GM12874 (cell line): ENCODE data around the gene MLLT1.
A peak's percentile ranks its signal among the peaks of the same experiment; 100 is the strongest.

Source experiments
- TF ChIP-seq, protein P1 (sequence below): IDR thresholded peaks from 2 replicates; pipeline ENCODE4 v1.5.1; 2011; ENCODE audit warnings: low read depth, mild to moderate bottlenecking, control low read depth, low read length, moderate library complexity; ENCODE audit not compliant: insufficient read depth

The MLLT1 gene

DNA sequence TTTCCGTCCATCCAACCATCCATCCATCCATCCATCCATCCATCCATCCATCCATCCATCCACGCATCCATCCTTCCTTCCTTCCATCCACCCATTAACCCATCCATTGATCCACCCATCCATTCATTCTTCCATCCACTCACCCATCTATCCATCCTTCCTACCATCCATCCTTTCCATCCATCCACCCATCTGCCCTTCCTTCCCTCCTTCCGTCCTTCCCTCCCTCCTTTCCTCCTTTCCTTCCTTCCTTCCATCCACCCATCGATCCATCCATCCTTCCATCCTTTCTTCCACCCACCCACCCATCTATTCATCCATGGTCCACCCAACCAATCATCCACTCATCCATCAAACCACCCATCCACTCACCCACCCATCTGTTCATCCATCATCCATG is 70.1 kb downstream of the MLLT1 start:
- TF ChIP-seq, protein P1, sequence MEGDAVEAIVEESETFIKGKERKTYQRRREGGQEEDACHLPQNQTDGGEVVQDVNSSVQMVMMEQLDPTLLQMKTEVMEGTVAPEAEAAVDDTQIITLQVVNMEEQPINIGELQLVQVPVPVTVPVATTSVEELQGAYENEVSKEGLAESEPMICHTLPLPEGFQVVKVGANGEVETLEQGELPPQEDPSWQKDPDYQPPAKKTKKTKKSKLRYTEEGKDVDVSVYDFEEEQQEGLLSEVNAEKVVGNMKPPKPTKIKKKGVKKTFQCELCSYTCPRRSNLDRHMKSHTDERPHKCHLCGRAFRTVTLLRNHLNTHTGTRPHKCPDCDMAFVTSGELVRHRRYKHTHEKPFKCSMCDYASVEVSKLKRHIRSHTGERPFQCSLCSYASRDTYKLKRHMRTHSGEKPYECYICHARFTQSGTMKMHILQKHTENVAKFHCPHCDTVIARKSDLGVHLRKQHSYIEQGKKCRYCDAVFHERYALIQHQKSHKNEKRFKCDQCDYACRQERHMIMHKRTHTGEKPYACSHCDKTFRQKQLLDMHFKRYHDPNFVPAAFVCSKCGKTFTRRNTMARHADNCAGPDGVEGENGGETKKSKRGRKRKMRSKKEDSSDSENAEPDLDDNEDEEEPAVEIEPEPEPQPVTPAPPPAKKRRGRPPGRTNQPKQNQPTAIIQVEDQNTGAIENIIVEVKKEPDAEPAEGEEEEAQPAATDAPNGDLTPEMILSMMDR: no peak

DNA sequence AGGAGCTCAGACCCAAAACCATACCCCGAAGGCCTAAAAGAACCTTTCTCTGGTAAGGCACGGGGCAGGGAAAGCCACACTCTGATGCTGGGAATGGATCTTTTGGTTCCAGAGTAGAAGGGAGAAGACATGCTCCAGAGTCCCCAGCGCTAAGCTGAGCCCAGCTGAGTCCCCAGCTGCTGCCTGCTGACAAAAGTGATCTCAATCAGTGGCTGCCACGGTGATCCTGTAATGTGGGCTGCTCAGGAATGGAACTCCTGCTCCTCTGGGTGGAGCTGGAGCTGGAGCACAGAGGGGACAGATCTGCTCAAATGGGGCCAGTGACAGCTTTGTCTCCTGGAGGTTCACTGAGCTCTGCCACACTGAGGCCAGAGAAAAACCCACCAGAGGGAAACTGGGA is 70.5 kb downstream of the MLLT1 start:
- TF ChIP-seq, protein P1: no peak

DNA sequence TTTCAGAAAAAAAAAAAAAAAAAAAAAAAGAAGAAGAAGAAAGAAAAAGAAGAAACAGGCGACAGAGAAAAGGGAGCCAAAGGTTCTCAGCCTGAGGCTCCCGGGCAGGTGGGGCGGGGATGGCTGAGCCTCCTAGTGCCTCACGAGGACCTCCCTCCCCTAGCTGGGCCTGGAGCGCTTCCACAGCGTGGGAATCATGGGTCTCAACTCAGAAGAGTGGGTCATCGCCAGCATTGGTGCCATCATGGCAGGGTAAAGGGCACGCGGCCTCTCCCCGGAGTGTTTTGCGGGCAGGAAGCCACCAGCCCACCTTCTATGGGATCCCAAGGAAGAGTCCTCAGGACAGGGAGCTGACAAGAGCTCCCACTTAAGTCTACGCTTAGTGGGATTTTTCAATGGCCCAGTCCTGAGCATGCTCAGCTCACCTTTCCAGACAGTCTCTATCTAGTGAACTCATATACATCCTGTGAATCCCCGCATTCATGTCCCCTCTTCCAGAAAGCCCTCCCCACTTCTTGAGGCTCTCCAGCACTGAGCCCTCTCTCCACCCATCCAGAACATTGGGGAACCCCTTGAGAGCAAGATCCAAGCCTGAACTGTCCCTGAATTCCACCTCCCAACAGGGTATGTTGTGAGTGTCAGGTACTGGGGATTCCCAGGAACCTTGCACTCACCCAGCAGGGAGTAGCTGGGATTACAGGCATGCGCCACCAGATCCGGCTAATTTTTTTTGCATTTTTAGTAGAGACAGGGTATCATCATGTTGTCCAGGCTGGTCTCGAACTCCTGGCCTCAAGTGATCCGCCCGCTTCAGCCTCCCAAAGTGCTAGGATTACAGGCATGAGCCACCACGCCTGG is 74.7 kb downstream of the MLLT1 start:
- TF ChIP-seq, protein P1: no peak

DNA sequence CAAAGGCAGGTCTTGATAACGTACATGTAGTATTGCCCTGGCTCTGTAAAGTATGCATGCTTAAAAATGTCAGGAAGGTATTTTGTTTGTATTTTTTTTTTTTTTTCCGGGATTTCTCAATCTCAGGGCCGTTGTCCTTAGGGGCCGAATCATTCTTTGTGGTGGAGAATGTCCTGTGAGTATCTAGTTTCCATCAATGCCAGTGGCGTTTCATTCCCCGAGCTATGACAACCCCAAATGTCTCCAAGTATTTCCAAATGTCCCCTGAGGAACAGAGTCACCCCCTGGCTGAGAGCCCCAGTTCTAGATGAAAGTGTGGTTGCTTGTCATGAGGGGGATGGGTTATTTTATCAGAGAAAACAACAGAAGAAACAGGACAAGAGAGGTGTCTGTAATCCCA is 75.6 kb downstream of the MLLT1 start:
- TF ChIP-seq, protein P1: no peak

DNA sequence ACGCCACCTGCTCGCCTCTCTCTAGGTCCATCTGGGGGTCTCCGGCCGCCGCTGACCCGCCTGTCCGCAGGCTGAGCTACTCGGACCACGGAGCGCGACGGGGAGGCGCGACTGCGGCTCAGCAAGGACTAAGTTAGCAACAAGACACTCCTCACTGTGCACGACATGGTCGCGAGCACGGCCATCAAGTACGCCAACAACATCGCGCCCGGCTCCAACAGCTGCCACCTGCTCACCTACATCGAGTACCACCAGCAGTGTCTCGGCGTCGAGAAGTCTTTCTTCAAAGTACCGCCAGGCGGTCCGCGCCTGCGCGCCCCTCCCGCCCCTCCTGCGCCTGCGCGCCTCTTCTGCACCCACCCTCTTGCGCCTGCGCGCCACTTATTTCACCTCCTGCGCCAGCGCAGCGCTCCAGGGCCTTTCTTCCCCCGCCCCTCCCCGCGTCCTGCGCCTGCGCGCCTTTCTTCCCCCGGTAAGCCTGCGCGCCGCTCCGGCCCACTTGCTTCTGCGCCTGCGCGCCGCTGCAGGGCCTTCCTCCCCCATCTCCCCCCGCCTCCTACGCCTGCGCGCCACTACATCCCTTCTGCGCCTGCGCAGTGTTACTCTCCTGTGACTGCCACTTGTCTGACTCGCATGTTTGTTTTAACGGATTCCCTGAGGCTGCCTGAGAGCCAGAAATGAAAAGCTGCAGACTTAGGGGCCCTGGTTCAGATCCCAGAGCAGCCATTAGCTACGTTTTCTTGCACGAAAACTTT is 80.4 kb downstream of the MLLT1 start:
- TF ChIP-seq, protein P1: peak; percentile 39

DNA sequence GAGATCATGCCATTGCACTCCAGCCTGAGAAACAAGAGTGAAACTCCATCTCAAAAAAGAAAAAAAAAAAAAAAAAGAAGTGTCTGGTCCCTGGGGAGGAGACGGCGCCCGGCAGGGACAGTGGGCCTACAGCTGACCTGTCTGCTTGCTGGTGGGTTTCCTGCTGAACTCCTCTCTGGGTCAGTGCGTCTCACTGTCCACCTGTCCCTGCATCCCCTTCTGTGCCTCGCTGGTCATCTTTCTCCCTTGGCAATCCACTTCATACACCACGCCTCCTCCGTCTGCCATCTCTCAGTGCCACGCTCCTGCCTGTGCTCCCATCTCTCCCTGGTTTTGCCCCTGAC is 80.9 kb downstream of the MLLT1 start:
- TF ChIP-seq, protein P1: no peak

DNA sequence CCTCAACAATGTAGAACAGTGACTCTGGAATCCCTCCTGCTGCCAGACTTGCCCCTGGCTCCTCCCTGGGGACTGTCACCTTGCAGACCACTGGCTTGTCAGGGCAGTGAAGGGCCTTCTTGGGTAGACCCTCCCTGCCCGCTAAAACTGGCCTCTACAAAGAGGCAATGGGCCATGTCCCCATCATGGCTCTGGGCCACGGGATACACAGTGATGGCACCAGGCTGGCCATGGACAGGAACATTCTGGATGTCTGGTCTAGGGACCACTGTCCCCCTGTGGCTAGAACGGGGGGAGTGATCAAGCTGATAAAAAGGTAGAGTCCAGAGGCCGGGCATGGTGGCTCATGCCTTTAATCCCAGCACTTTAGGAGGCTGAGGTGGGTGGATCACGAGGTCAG is 83.4 kb downstream of the MLLT1 start:
- TF ChIP-seq, protein P1: no peak
